Suppressor macrophage treated with lipopolysaccharide for 1 hour (primary cell): ENCODE results near the gene RGPD3.
"Not testable (repeated sequence)": the region's sequence is repeated elsewhere in the genome, so short reads cannot be mapped to it uniquely, and the experiment has no call there.

Experiments
- DNase-seq, 3 donors: peaks; one replicate each; pipeline ENCODE4 v3.0.0-alpha.2; 2020 to 2022

RGPD3 gene

GRCh38 chr2:106479563-106479962 is 11.3 kb upstream of the RGPD3 start:
- not testable (repeated sequence) for DNase-seq

DNA sequence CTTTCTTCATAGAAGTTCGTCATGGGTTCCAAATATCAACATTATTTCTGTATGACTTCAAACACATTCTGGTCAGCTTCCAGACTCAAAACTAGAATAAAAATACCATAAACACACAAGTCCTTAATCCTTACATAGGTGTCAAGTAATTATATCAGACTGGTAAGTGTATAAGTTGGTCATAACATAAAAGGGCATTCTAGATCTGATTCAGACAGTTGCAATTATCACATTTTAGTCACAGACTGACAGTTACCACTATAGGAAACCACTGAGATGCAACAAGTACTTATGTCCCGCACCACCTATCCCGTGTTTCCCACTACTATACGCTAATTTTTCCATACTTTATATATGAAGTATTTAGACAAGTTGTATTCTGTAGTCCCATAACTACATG is 9.4 kb upstream of the RGPD3 start:
- not testable (repeated sequence) for DNase-seq

DNA sequence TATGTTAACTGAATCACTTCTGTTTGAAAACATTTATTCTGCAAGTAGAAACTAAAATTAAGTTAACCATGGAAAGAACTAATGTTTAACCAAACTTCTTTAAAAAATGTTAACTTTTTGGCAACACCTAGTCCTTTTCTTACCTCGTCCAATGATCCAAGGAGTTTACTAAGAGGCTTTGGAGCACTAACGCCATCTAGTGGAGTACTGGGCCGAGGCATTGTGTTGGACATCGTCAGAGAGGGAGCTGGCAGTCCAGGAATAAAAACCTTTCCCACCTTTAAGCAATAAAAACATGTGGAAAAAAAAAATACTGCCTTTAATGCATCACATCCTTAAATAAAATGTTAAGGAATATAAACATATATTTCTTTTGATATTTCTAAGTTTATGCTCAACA is 2.4 kb upstream of the RGPD3 start:
- not testable (repeated sequence) for DNase-seq

DNA sequence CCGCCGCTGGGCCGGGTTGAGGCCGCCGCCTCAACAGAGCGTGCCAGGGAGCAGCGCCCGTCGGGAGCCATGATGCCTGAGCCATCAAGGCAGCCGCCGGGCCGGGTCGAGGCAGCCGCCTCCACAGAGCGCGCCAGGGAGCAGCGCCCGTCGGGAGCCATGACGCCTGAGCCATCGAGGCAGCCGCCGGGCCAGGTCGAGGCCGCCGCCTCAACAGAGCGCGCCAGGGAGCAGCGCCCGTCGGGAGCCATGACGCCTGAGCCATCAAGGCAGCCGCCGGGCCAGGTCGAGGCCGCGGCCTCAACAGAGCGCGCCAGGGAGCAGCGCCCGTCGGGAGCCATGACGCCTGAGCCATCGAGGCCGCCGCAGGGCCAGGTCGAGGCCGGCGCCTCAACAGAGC is 697 bp downstream of the RGPD3 start:
- DNase-seq = not testable (repeated sequence)

GRCh38 chr2:106461882-106462281 is 6.3 kb downstream of the RGPD3 start:
- peak; percentile 35 to 43 (median 38) for DNase-seq

- not testable (repeated sequence) for DNase-seq
Observed at GRCh38 chr2:106390680-106391079, 77.5 kb downstream of the RGPD3 start.

DNA sequence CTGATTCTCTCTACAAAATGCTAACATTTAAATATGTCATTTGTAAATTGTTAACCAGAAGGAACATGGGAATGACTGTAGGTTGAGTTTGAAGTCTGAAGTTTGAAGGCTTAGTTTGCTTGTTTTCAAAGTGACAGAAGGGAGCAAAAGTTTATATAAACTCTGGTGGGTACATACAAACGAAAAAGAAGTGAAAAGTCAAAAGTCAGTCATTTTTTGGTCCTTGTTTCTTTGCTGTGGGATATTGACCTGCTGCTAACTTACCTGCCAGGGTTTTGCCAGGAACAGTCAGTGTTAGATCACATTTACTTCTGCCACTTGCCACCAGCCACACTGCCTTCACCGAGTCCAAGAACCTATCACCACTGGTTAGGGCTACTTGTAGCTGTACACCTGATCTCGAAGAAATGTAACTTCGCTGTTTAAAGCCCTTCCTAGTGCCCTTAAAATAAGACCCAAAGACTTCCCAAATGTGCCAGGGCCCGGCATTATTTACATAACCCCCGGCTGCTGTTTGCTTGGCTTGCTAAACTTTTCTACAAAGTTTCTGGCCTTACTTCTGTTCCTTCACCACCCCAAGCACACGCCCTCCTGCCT is 79.3 kb downstream of the RGPD3 start:
- DNase-seq = not testable (repeated sequence)

DNA sequence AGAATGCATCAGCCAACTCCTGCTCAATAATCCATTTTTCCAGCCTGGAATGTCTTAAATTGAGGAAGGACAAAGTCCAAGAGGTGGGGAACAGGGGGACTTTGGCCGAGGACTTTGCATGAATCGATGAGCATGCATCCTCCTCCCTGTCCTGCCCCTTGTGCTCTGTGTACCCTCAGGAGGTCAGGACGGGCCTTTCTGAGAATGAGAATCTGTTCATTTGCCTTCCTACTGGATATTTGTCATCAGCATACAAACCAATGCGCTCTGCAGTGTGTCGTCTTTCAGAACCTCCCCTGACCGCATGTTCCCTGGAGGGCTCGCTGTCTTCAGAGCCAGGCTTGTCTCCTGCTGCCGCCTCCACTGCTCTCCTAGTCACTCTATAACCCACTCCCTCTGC is 83.7 kb downstream of the RGPD3 start:
- not testable (repeated sequence) for DNase-seq

DNA sequence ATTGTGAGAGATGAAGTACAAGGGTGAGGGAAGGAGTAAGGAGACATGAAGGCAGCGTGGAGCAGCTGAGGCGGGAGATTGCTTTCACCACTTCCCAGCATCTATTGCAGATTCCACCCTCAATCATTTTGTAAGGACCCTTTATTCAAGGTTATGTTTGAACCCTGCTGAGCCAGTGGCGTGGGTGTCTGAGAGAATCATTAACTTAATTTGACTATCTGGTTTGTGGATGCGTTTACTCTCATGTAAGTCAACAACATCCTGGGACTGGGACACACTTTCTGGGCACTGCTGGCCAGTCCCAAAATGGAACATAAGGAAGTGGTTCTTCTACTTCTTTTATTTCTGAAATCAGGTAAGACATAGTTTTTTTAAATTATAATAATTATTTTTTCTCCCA is 86.3 kb downstream of the RGPD3 start:
- not testable (repeated sequence) for DNase-seq

DNA sequence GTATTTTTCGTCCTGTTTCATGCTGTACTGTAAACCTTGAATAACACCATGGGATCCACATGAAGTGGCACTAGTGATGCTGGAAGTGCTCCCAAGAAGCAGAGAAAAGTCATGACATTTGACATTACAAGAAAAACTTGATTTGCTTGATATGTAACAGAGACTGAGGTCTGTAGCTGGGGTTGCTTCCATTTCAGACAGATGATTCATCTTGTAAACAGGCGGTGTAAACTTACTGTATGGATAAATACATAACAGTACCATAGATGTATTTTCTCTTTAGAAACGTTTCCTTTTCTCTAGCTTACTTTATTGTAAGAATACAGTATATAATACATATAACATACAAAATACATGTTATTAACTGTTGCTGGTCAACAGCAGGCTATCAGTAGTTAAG is 88.6 kb downstream of the RGPD3 start:
- DNase-seq = not testable (repeated sequence)

GRCh38 chr2:106369182-106369581 is 99.0 kb downstream of the RGPD3 start:
- not testable (repeated sequence) for DNase-seq

DNA sequence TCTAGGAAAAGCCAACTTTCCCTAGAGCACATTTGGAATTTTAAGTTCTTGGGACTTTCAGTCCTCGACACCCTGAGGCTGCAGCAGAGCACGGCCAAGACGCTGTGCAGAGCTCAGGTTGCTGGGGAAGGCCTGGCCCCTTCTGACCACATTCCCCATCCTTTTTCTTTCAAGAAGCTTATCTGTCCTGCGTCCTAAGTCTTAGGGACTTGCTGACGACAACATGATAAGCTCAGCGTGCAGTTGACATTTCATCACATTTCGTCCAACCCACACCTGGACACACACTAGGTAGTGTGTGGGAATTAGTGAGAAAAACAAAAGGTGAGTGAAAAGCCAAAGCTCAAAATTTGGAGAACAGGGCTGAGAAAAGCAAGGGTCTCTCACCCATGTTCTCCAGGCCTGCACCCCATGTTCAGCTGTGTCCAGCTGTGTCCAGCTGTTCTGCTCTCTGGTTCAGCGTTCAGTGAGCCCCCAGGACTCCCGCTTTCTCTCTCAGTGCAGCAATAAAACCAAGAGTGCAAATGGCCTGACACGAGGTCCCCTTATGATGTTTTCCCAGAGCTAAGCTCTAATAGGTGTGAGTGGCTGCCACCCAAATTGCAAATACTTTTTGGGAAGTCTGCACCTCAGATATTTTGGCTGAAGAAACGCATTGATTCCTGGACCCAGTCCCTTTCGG is 101.9 kb downstream of the RGPD3 start:
- DNase-seq = no peak

DNA sequence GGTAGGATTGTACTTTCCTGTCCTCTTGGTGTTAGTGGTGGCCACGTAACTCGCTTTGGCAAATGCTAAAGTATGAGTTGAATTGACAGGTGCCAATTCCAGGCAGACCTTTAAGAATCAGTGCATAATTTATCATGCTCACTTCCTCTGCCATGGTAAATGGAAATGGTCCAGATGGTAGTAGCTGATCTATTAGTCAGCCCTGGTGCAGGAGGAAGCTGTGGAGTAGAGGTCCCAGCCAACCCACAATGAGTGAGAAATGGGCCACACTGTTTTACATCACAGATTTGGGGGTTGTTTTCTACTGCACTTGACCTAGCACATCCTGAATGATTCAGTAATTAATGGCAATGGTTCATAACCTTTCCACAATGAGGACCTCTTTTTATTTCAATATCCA is 104.4 kb downstream of the RGPD3 start:
- DNase-seq = peak; percentile 12 to 26 (median 22)

DNA sequence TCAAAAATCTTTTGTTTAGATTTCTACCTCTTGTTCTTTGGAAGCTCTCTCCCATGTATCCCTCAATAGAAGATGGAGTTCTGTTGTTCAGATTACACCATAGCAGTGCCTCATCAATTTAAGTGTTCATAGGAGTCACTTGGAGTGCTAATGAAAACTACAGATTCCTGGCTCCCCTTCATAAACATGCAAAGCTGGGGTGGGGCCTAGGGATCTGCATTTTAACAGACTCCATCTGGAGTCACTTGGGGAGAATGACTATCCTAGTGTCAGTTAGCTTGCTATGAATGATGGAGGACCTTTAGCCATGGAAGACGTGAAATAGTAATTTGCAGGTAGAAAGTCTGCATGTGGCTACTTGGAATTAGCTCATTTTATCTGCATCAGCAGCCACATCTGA is 105.4 kb downstream of the RGPD3 start:
- no peak for DNase-seq

DNA sequence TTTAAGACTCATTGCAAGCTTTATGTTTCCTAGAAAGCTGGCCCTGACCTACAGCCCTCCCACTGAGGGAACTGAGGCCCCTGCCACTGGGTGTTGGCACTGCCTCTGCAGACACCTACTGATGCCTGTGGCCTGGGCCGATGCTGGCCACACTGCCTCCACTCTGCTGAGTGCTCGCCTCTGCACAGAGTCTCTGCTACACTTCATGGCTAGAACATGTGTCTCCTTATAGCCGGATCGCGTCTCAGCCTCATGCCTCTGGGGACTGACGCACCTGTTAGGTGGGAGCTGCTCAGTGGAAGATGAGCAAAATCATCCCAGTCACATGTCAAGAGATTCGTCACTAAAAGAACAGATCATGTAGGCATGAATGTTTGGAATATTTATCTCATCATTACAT is 108.7 kb downstream of the RGPD3 start:
- DNase-seq = no peak

DNA sequence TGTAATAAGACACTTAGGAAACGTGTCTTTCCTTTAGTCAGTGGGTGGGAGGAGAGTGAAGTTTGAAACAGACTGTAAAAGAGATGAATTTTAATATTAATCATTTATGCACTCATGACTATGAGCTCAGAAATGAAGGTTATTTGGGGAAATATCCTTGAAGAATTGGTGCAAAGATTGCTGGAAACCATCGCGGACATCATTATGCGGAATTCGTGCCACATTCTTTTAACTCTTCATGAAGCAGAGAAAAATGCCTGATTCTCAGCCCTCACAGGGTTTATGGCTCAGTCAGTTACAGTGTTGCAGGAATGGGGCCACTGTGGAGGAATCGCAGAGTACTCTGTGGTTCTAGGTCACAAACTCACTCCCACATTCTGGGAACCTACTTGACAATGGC is 109.7 kb downstream of the RGPD3 start:
- DNase-seq = no peak

GRCh38 chr2:106358081-106358480 is 110.1 kb downstream of the RGPD3 start:
- no peak for DNase-seq

GRCh38 chr2:106356291-106356690 is 111.9 kb downstream of the RGPD3 start:
- peak in 1 of 3 donors; percentile 6 for DNase-seq

DNA sequence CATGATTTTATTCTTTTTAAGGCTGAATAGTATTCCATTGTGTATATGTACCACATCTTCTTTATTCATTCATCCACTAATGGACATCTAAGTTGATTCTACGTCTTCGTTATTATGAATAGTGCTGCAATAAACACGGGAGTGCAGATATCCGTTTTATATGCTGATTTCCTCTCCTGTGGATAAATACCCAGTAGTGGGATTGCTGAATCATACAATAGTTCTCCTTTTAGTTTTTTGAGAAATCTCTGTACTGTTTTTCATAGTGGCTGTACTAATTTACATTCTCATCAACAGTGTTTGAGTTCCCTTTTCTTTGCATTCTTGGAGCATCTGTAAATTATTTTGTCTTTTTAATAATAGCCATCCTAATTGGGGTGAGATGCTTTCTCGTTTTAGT is 114.5 kb downstream of the RGPD3 start:
- DNase-seq = peak; percentile 6 to 41 (median 26)

DNA sequence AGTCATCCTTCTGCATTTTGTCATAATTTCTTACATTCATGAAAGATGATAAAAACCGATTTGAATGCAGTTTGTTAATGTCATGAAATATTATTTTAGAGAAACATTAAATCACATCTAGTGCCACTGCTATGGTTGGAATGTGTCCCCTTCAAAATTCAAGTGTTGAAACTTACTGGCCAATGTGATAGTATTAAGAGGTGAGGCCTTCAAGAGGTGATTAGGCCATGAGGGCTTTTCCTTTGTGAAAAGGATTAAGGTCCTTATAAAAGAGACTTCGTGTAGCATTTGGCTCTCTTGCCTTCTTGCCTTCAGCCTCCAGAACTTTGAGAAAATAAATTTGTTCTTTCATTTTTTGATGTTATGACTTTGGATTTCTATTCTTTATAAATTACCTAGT is 117.2 kb downstream of the RGPD3 start:
- DNase-seq = no peak

DNA sequence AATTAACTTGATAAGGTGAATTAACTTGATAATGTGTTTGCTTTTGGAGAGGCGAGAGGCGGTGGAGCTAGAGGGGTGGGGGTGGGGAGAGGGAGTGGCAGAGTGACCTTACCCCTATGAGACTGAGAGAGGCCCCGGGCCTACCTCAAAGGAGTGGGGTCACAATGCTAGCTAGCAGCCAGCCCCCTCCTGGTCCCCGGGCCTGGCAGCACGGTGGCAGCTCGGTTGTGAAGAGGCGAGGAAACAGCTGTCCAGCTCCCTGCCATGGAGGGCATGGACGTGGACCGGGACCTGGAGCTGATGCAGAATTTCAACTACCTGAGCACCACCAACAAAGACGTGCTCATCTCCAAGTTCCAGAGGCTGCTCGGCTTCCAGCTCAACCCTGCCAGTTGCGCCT is 123.9 kb downstream of the RGPD3 start:
- DNase-seq = no peak

DNA sequence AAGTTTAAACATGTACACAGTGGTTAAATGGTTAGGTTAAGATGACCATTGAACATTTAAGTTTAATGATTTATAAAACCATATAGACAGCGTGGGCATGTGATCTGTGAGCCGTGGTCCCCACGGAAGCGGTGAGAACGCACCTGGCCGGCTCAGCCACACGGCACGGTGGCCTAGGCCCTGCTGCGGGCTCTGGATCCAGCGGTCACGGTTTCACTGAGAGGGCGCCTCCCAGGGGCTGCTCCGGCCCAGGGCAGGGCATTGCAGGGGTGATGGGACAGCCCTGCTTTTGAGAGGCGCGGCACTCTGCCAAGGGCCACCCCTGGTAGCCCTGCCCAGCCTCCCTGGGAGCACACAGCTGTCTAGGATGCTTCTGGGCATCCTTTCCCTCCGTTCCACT is 124.9 kb downstream of the RGPD3 start:
- DNase-seq = no peak

GRCh38 chr2:106342831-106343251 is 125.4 kb downstream of the RGPD3 start:
- no peak for DNase-seq

GRCh38 chr2:106341666-106342065 is 126.5 kb downstream of the RGPD3 start:
- no peak for DNase-seq
